ENCODE data around the gene GLMP.

Gene GLMP

GRCh38 chr1:156303241-156303640, 7.8 kb upstream of the GLMP start:
- no peak for TF ChIP-seq SIN3A (IDR thresholded peaks at IDR 0.05; ENCODE audit: borderline replicate concordance, insufficient read depth, low read length)
- TF ChIP-seq REST (IDR thresholded peaks at IDR 0.05; ENCODE audit: insufficient read depth in 1 of 2, low read depth in 2 of 2, low read length in 2 of 2) = no peak
- TF ChIP-seq POLR2AphosphoS5 (IDR thresholded peaks at IDR 0.05; ENCODE audit: low read depth, low read length) = no peak
- TF ChIP-seq FOXP2 (optimal IDR thresholded peaks at IDR 0.05; ENCODE audit: borderline replicate concordance, extremely low read depth, extremely low read length, insufficient read depth) = no peak
- no peak for TF ChIP-seq TAF1 (IDR thresholded peaks at IDR 0.05; ENCODE audit: borderline replicate concordance, insufficient read depth, low read length)

GRCh38 chr1:156298852-156299357, 3.4 kb upstream of the GLMP start, which contains the start of gene VHLL:
TSS of gene VHLL (minus strand) at chr1:156299307. CDS start at chr1:156299189, 118 bp downstream.
- TF ChIP-seq FOXP2 (optimal IDR thresholded peaks at IDR 0.05; ENCODE audit: borderline replicate concordance, extremely low read depth, extremely low read length, insufficient read depth) (no peak), POLR2AphosphoS5 (IDR thresholded peaks at IDR 0.05; ENCODE audit: low read depth, low read length) (no peak), REST (IDR thresholded peaks at IDR 0.05; ENCODE audit: insufficient read depth in 1 of 2, low read depth in 2 of 2, low read length in 2 of 2) (no peak), TAF1 (IDR thresholded peaks at IDR 0.05; ENCODE audit: borderline replicate concordance, insufficient read depth, low read length) (no peak), SIN3A (IDR thresholded peaks at IDR 0.05; ENCODE audit: borderline replicate concordance, insufficient read depth, low read length) (no peak)

- TF ChIP-seq REST (IDR thresholded peaks at IDR 0.05; ENCODE audit: insufficient read depth in 1 of 2, low read depth in 2 of 2, low read length in 2 of 2) (no peak), POLR2AphosphoS5 (IDR thresholded peaks at IDR 0.05; ENCODE audit: low read depth, low read length) (no peak), TAF1 (IDR thresholded peaks at IDR 0.05; ENCODE audit: borderline replicate concordance, insufficient read depth, low read length) (no peak), FOXP2 (optimal IDR thresholded peaks at IDR 0.05; ENCODE audit: borderline replicate concordance, extremely low read depth, extremely low read length, insufficient read depth) (no peak), SIN3A (IDR thresholded peaks at IDR 0.05; ENCODE audit: borderline replicate concordance, insufficient read depth, low read length) (no peak)
Observed at GRCh38 chr1:156293895-156294294, 1.6 kb downstream of the GLMP start.

- TF ChIP-seq TAF1 (IDR thresholded peaks at IDR 0.05; ENCODE audit: borderline replicate concordance, insufficient read depth, low read length) = no peak
- TF ChIP-seq SIN3A (IDR thresholded peaks at IDR 0.05; ENCODE audit: borderline replicate concordance, insufficient read depth, low read length) = no peak
- TF ChIP-seq REST (IDR thresholded peaks at IDR 0.05; ENCODE audit: insufficient read depth in 1 of 2, low read depth in 2 of 2, low read length in 2 of 2) = no peak
- no peak for TF ChIP-seq POLR2AphosphoS5 (IDR thresholded peaks at IDR 0.05; ENCODE audit: low read depth, low read length)
- no peak for TF ChIP-seq FOXP2 (optimal IDR thresholded peaks at IDR 0.05; ENCODE audit: borderline replicate concordance, extremely low read depth, extremely low read length, insufficient read depth)
Observed at GRCh38 chr1:156293098-156293434, 2.4 kb downstream of the GLMP start.
